ENCODE measurements around the gene SETX.
"Not testable (repeated sequence)": the region's sequence is repeated elsewhere in the genome, so short reads cannot be mapped to it uniquely, and the experiment has no call there.

SETX gene

GRCh38 chr9:132354637-132355355 lies at the start of gene SETX:
Gene SETX (minus strand): TSS chr9:132354986. CDS start chr9:132349428, 5,558 bp downstream.
- FAIRE-seq = no peak

- no peak for FAIRE-seq
These were observed 49.6 kb upstream of the SETX start for GRCh38 chr9:132404228-132404881.

GRCh38 chr9:132401824-132402223 lies 47.0 kb upstream of the SETX start:
- no peak for FAIRE-seq

- FAIRE-seq = no peak
These were observed 40.8 kb upstream of the SETX start for GRCh38 chr9:132395560-132395959.

- FAIRE-seq = no peak
These were observed 36.7 kb upstream of the SETX start for GRCh38 chr9:132391449-132391848.

- no peak for FAIRE-seq
These were observed 36.2 kb upstream of the SETX start for GRCh38 chr9:132390966-132391365.

GRCh38 chr9:132387133-132387532 lies 32.3 kb upstream of the SETX start:
- FAIRE-seq = no peak

GRCh38 chr9:132384376-132384775 lies 29.6 kb upstream of the SETX start:
- FAIRE-seq = no peak

- FAIRE-seq = no peak
These were observed 28.7 kb upstream of the SETX start for GRCh38 chr9:132383462-132383883.

- FAIRE-seq = no peak
These were observed 27.3 kb upstream of the SETX start for GRCh38 chr9:132381966-132382541.

GRCh38 chr9:132378416-132378815 lies 23.6 kb upstream of the SETX start:
- not testable (repeated sequence) for FAIRE-seq

GRCh38 chr9:132377769-132378168 lies 23.0 kb upstream of the SETX start:
- not testable (repeated sequence) for FAIRE-seq

- no peak for FAIRE-seq
These were observed 17.6 kb upstream of the SETX start for GRCh38 chr9:132372177-132373095.

- FAIRE-seq = no peak
These were observed 15.8 kb upstream of the SETX start for GRCh38 chr9:132370592-132370991.

- FAIRE-seq = no peak
These were observed 14.6 kb upstream of the SETX start for GRCh38 chr9:132369421-132369820.

GRCh38 chr9:132367613-132368313 lies 13.0 kb upstream of the SETX start:
- FAIRE-seq = no peak

GRCh38 chr9:132366481-132366880 lies 11.7 kb upstream of the SETX start:
- FAIRE-seq = no peak

GRCh38 chr9:132365986-132366385 lies 11.2 kb upstream of the SETX start:
- FAIRE-seq = no peak

GRCh38 chr9:132364068-132364467 lies 9.3 kb upstream of the SETX start:
- FAIRE-seq = no peak

- no peak for FAIRE-seq
These were observed 3.0 kb upstream of the SETX start for GRCh38 chr9:132357764-132358163.

- no peak for FAIRE-seq
These were observed 1.6 kb upstream of the SETX start for GRCh38 chr9:132356324-132356924.
